Measurements from ENCODE around the gene CD44.

GRCh38 chr11:35154952-35155351 is 16.0 kb downstream of the CD44 start:
- TF ChIP-seq CTCF (IDR thresholded peaks at IDR 0.05; ENCODE audit: borderline replicate concordance, extremely low read depth, low read length, poor library complexity, severe bottlenecking), result no peak
- TF ChIP-seq EZH2 (IDR thresholded peaks at IDR 0.05; ENCODE audit: borderline replicate concordance, low read depth, low read length, severe bottlenecking), result no peak

All from DND-41 (cell line).